Brain microvascular endothelial cell (primary cell): Measurements from ENCODE around the gene BACH2.

Experiments used
- DNase-seq: peaks from one replicate; pipeline ENCODE4 v3.0.0-alpha.2; 2020
- H3K27ac ChIP-seq: fragments of 250-450 bp; sonication (Bioruptor Pico); 2 replicates; pipeline ENCODE4 v1.5.1; 2020; ENCODE audit warnings: mild to moderate bottlenecking, moderate library complexity
- H3K27me3 ChIP-seq: fragments of 250-450 bp; sonication (Bioruptor Pico); replicated peaks from 2 replicates; pipeline ENCODE4 v1.5.1; 2020; ENCODE audit warnings: mild to moderate bottlenecking
- H3K36me3 ChIP-seq: fragments of 250-450 bp; sonication (Bioruptor Pico); replicated peaks from 2 replicates; pipeline ENCODE4 v1.5.1; 2020; ENCODE audit warnings: mild to moderate bottlenecking
- H3K4me3 ChIP-seq: 2 replicates; pipeline ENCODE4 v1.5.1; 2011; ENCODE audit warnings: low read depth, mild to moderate bottlenecking, control low read depth, low read length, moderate library complexity
- in situ Hi-C: cut with HindIII; loops from 2 replicates; pipeline ENCODE4 v1.10.0; 2017; ENCODE audit warnings: low sequenced_read_pairs, low pct_ligation_motif_present
- TF ChIP-seq, protein P1 (sequence below): IDR thresholded peaks from 2 replicates; pipeline ENCODE4 v1.5.1; 2011; ENCODE audit warnings: low read depth, mild to moderate bottlenecking, moderate library complexity, low read length, control low read depth, inconsistent platforms; ENCODE audit errors: missing control alignments

The BACH2 gene

DNA sequence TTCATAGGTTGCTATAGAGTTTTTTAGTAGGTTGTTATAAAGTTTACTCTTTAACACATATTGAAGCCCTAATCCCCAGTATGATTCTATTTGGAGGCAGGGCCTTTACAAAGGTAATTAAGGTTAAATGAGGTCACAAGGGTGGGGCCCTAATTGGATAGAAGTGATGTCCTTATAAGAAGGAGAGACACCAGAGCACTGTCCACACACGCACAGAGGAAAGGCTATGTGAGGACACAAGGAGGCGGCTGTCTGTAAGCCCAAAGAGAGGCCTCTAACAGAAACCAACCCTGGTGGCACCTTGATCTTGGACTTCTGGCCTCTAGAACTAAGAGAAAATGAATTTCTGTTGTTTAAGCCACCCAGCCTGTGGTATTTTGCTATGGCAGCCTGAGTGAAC is 303.8 kb downstream of the BACH2 start:
- H3K36me3 ChIP-seq: no peaks in the 10 kb centered on the region
- H3K27me3 ChIP-seq: no peaks in the 10 kb centered on the region
- in situ Hi-C loops: no loop called here
- H3K27ac ChIP-seq: no peak overlapping the region
- no peak for DNase-seq
- H3K4me3 ChIP-seq: no peak overlapping the region
- TF ChIP-seq, protein P1, sequence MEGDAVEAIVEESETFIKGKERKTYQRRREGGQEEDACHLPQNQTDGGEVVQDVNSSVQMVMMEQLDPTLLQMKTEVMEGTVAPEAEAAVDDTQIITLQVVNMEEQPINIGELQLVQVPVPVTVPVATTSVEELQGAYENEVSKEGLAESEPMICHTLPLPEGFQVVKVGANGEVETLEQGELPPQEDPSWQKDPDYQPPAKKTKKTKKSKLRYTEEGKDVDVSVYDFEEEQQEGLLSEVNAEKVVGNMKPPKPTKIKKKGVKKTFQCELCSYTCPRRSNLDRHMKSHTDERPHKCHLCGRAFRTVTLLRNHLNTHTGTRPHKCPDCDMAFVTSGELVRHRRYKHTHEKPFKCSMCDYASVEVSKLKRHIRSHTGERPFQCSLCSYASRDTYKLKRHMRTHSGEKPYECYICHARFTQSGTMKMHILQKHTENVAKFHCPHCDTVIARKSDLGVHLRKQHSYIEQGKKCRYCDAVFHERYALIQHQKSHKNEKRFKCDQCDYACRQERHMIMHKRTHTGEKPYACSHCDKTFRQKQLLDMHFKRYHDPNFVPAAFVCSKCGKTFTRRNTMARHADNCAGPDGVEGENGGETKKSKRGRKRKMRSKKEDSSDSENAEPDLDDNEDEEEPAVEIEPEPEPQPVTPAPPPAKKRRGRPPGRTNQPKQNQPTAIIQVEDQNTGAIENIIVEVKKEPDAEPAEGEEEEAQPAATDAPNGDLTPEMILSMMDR: no peak

DNA sequence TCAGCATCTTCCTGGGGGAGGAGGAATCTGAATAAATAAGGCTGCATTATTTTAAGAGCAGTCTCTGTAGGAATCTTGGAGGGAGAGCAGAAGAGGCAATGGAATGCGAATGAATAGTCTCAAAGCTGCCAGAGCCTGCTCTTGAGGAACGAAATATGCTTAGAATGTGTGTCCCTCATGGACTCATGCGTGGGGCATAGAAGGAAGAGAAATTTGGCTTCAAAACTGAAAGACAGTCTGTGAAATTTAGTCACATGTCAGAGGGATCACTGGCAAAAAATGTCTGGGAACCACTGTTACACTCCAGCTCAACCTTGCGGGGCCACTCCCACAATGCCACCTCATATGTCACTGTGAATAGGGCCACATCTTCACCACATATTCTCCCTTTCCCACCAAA is 306.9 kb downstream of the BACH2 start:
- Histone ChIP-seq H3K4me3 (no peak overlapping the region), H3K36me3 (no peaks in the 10 kb centered on the region), H3K27me3 (no peaks in the 10 kb centered on the region), H3K27ac (peak overlapping the region; percentile 46)
- in situ Hi-C loops: no loop called here
- TF ChIP-seq, protein P1: no peak
- DNase-seq: peak; percentile 81

DNA sequence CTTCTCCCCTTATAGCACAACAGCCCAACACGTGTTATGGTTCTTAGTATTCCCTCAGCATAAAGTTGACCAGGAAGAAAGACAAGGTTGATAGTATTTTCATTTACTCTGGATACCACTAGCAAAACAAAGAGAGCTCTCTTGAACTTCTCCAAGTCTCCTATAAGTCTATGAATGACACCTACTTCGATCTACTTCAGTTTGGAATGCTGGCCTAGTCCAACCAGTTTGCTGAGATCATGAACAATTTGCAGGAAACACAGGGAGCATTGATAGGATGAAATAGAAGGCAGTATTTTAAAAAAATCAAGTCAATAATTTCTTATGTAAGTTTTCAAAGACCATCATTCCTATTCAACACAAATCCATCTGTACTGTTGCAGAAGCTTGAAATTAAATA is 308.8 kb downstream of the BACH2 start:
- Histone ChIP-seq H3K4me3 (no peak overlapping the region), H3K36me3 (no peaks in the 10 kb centered on the region), H3K27me3 (no peaks in the 10 kb centered on the region), H3K27ac (no peak overlapping the region)
- in situ Hi-C loops: no loop called here
- TF ChIP-seq, protein P1: no peak
- no peak for DNase-seq

DNA sequence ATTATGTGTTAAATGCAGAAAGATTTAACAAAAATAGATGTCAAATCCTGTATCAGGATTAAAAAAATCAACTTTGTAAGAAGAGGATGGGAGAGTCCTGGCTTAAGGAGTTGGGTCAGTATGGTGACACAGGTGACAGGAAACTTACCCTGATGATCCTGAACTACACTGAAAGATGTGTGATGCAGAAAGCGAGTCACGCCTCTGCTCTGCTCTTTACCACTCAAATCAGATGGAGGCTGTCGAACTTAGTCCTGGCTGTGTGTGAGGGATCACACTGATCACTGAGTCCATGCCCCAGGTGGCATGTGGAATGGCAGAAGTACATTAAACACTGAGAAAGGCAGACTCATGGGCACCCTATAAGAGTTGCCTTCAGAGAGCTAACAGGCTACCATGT is 309.5 kb downstream of the BACH2 start:
- in situ Hi-C loops: no loop called here
- peak overlapping the region; percentile 60 for H3K27ac ChIP-seq
- H3K27me3 ChIP-seq: no peaks in the 10 kb centered on the region
- H3K4me3 ChIP-seq: no peak overlapping the region
- H3K36me3 ChIP-seq: no peaks in the 10 kb centered on the region
- TF ChIP-seq, protein P1: no peak
- DNase-seq: no peak

DNA sequence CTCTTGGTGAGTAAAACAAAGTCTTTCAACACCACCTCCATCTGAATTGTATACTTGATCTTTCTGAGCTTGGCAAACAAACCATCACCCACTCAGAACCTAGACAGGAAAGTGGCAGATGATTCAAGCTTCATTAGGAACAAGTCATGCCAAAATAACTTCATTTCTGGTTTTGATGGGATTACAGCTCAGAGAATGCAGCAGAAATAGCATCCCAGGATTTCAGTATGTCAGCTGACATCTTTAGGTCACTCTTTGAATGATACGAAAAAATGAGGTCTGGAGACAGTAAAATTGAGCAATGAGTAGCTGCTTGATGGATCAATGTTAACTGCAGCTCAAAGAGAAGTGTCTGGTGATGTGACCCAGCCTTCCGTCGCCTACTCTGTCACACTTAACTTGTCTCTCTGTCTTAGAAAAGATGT is 310.0 kb downstream of the BACH2 start:
- peak overlapping the region; percentile 74 for H3K27ac ChIP-seq
- peak; percentile 33 for DNase-seq
- no peaks in the 10 kb centered on the region for H3K36me3 ChIP-seq
- no peaks in the 10 kb centered on the region for H3K27me3 ChIP-seq
- in situ Hi-C loops: no loop called here
- TF ChIP-seq, protein P1: no peak
- H3K4me3 ChIP-seq: no peak overlapping the region

DNA sequence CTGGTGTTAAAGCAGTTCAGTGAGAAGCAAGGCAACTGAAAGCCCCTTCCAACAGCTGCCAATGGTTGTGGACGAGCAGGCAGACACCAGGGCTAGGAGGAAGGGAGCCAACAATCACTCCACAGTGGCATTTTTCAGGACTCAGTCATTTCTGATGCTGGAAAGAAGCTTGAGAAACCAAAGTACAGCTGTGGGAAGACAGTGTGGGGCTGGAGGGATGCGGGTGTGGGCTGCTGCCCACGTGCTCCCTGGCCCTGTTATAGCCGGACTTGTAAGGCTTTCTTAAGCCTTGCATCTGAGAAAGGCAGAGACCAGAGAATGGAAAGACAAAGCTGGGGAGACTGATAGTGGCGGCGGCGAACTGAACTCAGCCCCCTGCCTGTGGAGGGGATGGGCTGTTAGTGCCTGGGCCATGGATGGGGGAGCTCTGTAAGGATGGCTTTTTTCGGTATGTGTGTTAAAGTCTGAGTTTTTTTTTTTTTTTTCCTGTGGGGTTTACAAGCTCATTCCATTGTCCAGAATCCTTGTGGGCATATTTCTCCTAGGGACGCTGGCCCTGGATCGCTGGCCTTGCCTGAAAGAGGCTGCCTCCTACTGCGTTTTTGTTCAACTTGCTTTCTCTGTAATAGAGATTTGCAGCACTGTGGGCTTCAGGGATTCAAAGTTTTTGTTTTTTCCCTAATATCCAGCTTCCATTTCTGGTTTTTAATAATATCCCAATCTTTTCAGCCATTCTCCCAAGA is 310.7 kb downstream of the BACH2 start:
- Histone ChIP-seq H3K27ac (peak overlapping the region; percentile 74), H3K27me3 (no peaks in the 10 kb centered on the region), H3K36me3 (no peaks in the 10 kb centered on the region), H3K4me3 (peak overlapping the region; percentile 29)
- TF ChIP-seq, protein P1: no peak
- in situ Hi-C loops: no loop called here
- peak; percentile 86 for DNase-seq
